PC-3 (cell line): Measurements from ENCODE around the gene MCF2L2. TPM values are rescaled to one million over a fixed set of nuclear protein-coding genes. Genes with fewer than 3 reads are reported as not detected.

Experiments used
- ATAC-seq: fragments of 200-7000 bp; cut with Tn5 transposase; 2 replicates; pipeline ENCODE4 v1.9.1; 2020; ENCODE audit warnings: mild to moderate bottlenecking, moderate library complexity
- BruUV-seq: library from RNA; stranded (reverse); fragments of 400-500 nt; replicated peaks from 2 replicates; lab custom pipeline; 2021; lab: Mats Ljungman, UMichigan
- CTCF ChIA-PET: fragments of 300-600 bp; sonication (Branson Sonifier 250); formaldehyde crosslinking; loops from one replicate; lab custom pipeline; 2022; ENCODE audit warnings: antibody characterized with exemption; lab: Charles Lee
- POLR2A ChIA-PET: fragments of 300-600 bp; sonication (Branson Sonifier 250); formaldehyde crosslinking; loops from one replicate; lab custom pipeline; 2022; ENCODE audit warnings: antibody characterized with exemption; ENCODE audit not compliant: unreplicated experiment; lab: Charles Lee
- DNase-seq: peaks from one replicate; pipeline ENCODE4 v3.0.0-alpha.2; 2015
- H2AFZ ChIP-seq: fragments of 300-600 bp; sonication (generic); 2 replicates; pipeline ENCODE4 v1.6.0; 2016; ENCODE audit warnings: antibody characterized with exemption, low read length
- H3F3A ChIP-seq: fragments of 300-600 bp; sonication (generic); one replicate; pipeline ENCODE4 v1.6.0; 2017; ENCODE audit warnings: antibody characterized with exemption, low read length, control low read depth, mild to moderate bottlenecking; ENCODE audit not compliant: unreplicated experiment
- H3K27ac ChIP-seq: fragments of 300-600 bp; sonication (generic); 2 replicates; pipeline ENCODE4 v1.5.1; 2016; ENCODE audit warnings: mild to moderate bottlenecking, low read length
- H3K27me3 ChIP-seq: fragments of 300-600 bp; sonication (generic); 2 replicates; pipeline ENCODE4 v1.6.1; 2016; ENCODE audit warnings: low read length, mixed read lengths
- H3K36me3 ChIP-seq: fragments of 300-600 bp; sonication (generic); 2 replicates; pipeline ENCODE4 v1.6.1; 2016; ENCODE audit warnings: low read depth, mixed run types, low read length, mixed read lengths
- H3K4me1 ChIP-seq: fragments of 300-600 bp; sonication (generic); 2 replicates; pipeline ENCODE4 v1.5.1; 2016; ENCODE audit warnings: low read length; ENCODE audit not compliant: insufficient read depth
- H3K4me2 ChIP-seq: fragments of 300-600 bp; sonication (generic); 2 replicates; pipeline ENCODE4 v1.6.0; 2016; ENCODE audit warnings: low read length
- H3K4me3 ChIP-seq: fragments of 300-600 bp; sonication (generic); 2 replicates; pipeline ENCODE4 v1.5.1; 2016; ENCODE audit warnings: mild to moderate bottlenecking, low read length, mixed read lengths
- H3K79me2 ChIP-seq: fragments of 300-600 bp; sonication (generic); 2 replicates; pipeline ENCODE4 v1.6.1; 2017; ENCODE audit warnings: low read length, mixed read lengths
- H3K9ac ChIP-seq: fragments of 300-600 bp; sonication (generic); 2 replicates; pipeline ENCODE4 v1.6.0; 2016; ENCODE audit warnings: mild to moderate bottlenecking, low read length
- H3K9me2 ChIP-seq: fragments of 300-600 bp; sonication (generic); replicated peaks from 2 replicates; pipeline ENCODE4 v1.6.1; 2016; ENCODE audit warnings: mixed run types, low read length, mixed read lengths
- H3K9me3 ChIP-seq: fragments of 300-600 bp; sonication (generic); 2 replicates; pipeline ENCODE4 v1.6.1; 2016; ENCODE audit warnings: low read length, mixed read lengths
- H4K20me1 ChIP-seq: fragments of 300-600 bp; sonication (generic); 2 replicates; pipeline ENCODE4 v1.6.1; 2016; ENCODE audit warnings: low read length, mixed read lengths
- EZH2 ChIP-seq: fragments of 300-600 bp; sonication (generic); IDR thresholded peaks from one replicate; pipeline ENCODE4 v1.6.1; 2017; ENCODE audit warnings: antibody characterized with exemption, mild to moderate bottlenecking, low read length; ENCODE audit not compliant: unreplicated experiment
- EZH2phosphoT487 ChIP-seq: fragments of 300-600 bp; sonication (generic); IDR thresholded peaks from 2 replicates; pipeline ENCODE4 v1.6.1; 2018; ENCODE audit warnings: mild to moderate bottlenecking, antibody characterized with exemption, low read length, borderline replicate concordance
- intact Hi-C: fragments of 100-400 bp; cut with micrococcal nuclease; formaldehyde crosslinking; loops from 2 replicates; pipeline ENCODE4 v1.9.0; 2023
- total RNA-seq: library from RNA; depleted of rRNA; stranded (reverse); fragments of >200 nt; gene quantifications from 2 replicates; pipeline ENCODE4 v1.2.3, GENCODE V29; 2014
- TF ChIP-seq, protein P1 (sequence below): fragments of 300-600 bp; sonication (generic); conservative IDR thresholded peaks from 2 replicates; pipeline ENCODE4 v1.5.1; 2017; ENCODE audit warnings: antibody characterized with exemption, low read depth, mild to moderate bottlenecking, low read length

Gene MCF2L2
- total RNA-seq, 1 experiment from 2014 or later, result 3.6 TPM

DNA sequence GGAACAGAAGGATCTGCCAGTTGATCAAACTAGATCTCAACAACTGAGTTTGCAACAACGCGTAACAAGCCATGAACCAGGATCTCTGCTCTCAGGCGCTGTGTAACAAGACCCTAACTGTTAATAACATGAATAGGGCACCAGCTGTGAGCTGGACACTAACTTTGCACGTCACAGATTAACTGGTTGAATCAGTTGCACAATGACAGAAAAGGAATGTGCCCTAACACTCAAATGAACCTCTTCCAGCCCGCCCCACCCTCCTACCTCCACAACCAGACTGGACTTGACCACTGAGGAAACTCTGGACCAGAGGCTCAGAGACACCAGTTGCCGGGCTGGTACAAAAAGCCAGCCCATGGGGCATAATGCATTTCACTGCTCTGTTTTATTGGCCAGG lies 34.3 kb downstream of the MCF2L2 start:
- no peaks in the 10 kb centered on the region for H3F3A ChIP-seq
- no peak overlapping the region for H2AFZ ChIP-seq
- intact Hi-C loops, result no loop called here
- DNase-seq, result no peak
- no peak overlapping the region for H3K27ac ChIP-seq
- POLR2A ChIA-PET, result no interaction called here
- H3K9ac ChIP-seq, result no peak overlapping the region
- H3K79me2 ChIP-seq, result no peaks in the 10 kb centered on the region
- no peak overlapping the region for H3K4me2 ChIP-seq
- CTCF ChIA-PET, result no interaction called here
- no peaks in the 10 kb centered on the region for H3K4me1 ChIP-seq
- no peaks in the 10 kb centered on the region for H3K9me2 ChIP-seq
- H3K36me3 ChIP-seq, result no peaks in the 10 kb centered on the region
- no peak for ATAC-seq
- no peaks in the 10 kb centered on the region for H3K9me3 ChIP-seq
- no peaks in the 10 kb centered on the region for H4K20me1 ChIP-seq
- no TSS peak for BruUV-seq
- H3K4me3 ChIP-seq, result no peak overlapping the region
- TF ChIP-seq EZH2phosphoT487, result no peak
- H3K27me3 ChIP-seq, result no peaks in the 10 kb centered on the region

DNA sequence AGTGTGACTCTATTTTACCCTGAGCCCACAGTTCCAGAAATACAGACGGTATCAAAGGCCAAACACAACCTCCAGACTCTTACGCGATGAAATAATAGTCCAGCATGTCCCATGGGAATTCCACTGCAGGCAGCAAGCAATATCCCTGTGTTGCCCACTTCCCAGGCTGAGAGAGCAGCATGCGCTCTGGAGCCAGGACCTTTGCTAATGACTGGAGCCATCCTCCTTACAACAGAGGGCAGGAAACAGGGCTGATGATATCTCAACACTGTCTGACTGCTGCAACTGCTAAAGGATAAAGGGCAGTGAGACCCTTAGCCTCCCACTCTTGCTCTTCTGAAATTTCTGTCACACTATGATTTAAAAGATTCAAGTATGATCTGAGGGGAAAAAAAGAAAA lies 34.8 kb downstream of the MCF2L2 start:
- TF ChIP-seq, protein P1, sequence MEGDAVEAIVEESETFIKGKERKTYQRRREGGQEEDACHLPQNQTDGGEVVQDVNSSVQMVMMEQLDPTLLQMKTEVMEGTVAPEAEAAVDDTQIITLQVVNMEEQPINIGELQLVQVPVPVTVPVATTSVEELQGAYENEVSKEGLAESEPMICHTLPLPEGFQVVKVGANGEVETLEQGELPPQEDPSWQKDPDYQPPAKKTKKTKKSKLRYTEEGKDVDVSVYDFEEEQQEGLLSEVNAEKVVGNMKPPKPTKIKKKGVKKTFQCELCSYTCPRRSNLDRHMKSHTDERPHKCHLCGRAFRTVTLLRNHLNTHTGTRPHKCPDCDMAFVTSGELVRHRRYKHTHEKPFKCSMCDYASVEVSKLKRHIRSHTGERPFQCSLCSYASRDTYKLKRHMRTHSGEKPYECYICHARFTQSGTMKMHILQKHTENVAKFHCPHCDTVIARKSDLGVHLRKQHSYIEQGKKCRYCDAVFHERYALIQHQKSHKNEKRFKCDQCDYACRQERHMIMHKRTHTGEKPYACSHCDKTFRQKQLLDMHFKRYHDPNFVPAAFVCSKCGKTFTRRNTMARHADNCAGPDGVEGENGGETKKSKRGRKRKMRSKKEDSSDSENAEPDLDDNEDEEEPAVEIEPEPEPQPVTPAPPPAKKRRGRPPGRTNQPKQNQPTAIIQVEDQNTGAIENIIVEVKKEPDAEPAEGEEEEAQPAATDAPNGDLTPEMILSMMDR, result no peak
- no peak for TF ChIP-seq EZH2
- TF ChIP-seq EZH2phosphoT487, result no peak
- Histone ChIP-seq H3K27ac (no peak overlapping the region), H3K4me2 (no peak overlapping the region), H3K9ac (no peak overlapping the region), H3K27me3 (no peaks in the 10 kb centered on the region), H2AFZ (no peak overlapping the region), H3K9me3 (no peaks in the 10 kb centered on the region), H3K79me2 (no peaks in the 10 kb centered on the region), H3K36me3 (no peaks in the 10 kb centered on the region), H3K4me1 (no peaks in the 10 kb centered on the region), H3K9me2 (no peaks in the 10 kb centered on the region), H4K20me1 (no peaks in the 10 kb centered on the region), H3F3A (no peaks in the 10 kb centered on the region), H3K4me3 (no peak overlapping the region)
- intact Hi-C loops, result no loop called here
- DNase-seq (no peak), ATAC-seq (no peak)
- no TSS peak for BruUV-seq
- ChIA-PET CTCF (no interaction called here), POLR2A (no interaction called here)

DNA sequence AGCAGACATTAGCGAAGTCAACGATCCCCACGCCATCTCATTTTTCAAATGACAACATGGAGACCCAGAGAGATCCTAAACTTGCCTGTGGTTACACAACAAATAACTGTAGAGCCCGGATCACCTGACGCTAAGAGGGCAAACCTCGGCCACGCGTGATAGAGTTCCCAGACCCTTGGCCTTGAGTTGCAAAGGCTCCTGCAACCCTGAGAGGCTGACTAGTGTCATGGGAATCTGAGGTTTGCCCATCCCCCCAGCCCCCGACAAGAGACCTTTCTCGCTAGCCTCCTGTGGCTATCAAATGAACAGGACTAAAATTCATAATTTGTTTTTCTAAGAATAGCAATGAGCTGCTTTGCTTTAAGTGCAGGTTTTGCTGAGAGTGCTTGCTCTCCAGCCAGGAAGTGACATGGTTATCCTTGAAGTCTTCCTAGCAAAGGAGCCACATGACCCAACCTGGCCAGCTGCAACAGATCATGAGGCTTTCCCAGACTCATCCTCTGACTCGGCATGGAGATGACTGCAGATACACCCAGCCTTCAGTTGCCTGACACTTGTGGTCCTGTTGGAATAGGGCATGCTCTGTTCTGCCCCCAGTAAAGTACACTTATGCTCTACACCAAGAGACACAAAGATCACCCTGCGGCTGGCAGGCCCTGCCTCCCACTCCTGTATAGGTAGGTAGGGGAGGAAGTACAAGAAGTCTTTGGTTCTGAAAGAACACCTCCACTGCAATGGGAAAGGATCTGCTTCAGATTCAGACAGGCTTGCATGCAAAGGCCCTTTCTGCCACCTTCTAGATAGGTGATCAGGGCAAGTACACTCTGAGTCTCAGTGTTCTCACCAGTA lies 36.0 kb downstream of the MCF2L2 start:
- Histone ChIP-seq H3K9me2 (no peaks in the 10 kb centered on the region), H3K9ac (no peak overlapping the region), H3F3A (no peaks in the 10 kb centered on the region), H3K9me3 (no peaks in the 10 kb centered on the region), H4K20me1 (no peaks in the 10 kb centered on the region), H3K27me3 (no peaks in the 10 kb centered on the region), H2AFZ (no peak overlapping the region), H3K4me1 (no peaks in the 10 kb centered on the region), H3K4me2 (no peak overlapping the region), H3K27ac (no peak overlapping the region), H3K36me3 (no peaks in the 10 kb centered on the region), H3K79me2 (no peaks in the 10 kb centered on the region), H3K4me3 (no peak overlapping the region)
- no TSS peak for BruUV-seq
- intact Hi-C loops, result no loop called here
- ChIA-PET CTCF (interaction anchor here (0.7 kb wide), 1 partner anchor 22 kb away, joined by 4 read pairs; no protein-coding TSS in a partner anchor), POLR2A (no interaction called here)
- no peak for ATAC-seq
- DNase-seq, result no peak
- TF ChIP-seq EZH2phosphoT487 (no peak), EZH2 (no peak)
- TF ChIP-seq, protein P1, result no peak
